Measurements from ENCODE around the gene SEPSECS. TPM values are rescaled to one million over a fixed set of nuclear protein-coding genes. Genes with fewer than 3 reads are reported as not detected.
"Not testable (repeated sequence)": the region's sequence is repeated elsewhere in the genome, so short reads cannot be mapped to it uniquely, and the experiment has no call there.

SEPSECS gene
- total RNA-seq, 8 experiments from 2014 or later: 5.0 to 13.3 (median 7.0) TPM

DNA sequence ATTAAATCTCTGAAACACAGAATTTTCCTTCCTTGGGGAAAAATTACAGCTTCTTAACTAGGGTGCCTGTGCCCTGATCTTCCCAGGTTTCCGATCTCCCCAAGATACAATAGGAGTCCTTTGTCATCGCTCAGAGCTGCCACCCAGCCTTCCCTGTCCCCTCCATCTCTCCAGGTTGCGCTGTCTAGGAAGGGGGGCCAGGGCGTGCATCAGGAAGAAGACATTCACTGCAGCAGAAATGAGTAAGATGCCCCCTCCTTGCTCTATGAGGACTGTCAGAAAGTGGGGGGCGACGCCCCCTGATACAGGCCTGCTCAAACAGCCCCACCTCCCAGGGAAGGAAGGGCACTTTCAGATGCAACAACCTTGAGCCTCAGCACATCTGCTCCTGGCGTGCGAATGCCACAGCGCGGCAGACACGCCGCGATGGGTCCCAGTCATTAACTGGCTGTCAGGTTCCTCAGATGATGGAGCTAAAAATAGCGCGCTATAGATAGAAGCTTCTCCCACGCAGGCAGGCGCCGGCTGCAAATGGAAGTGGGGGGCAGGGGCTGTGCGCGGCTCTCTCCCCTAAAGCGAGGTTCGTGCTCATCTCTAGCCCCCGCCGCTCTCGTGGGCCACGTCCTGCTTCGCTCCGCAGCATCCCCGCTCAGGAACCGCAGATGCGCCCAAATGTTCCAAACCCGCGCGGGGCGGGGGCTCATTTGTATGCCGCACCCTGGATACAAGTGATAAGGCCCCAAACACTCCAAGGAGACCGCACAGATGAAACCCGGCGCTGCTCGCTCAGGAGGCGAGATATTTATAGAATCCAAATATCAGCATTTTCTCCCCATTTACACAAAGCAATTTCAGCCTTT, 71.9 kb downstream of the SEPSECS start:
- Histone ChIP-seq H3K27ac (peak overlapping the region; percentile 63 to 89), H3K4me1 (replicated peaks in 1 of 2) (peaks cover 30 to 36% of the 10 kb centered on the region in 2 donors), H3K4me3 (peak overlapping the region in 2 of 5 donors; percentile 10 to 29)
- peak; percentile 66 to 91 (median 89) for ATAC-seq (replicated peaks in 6 of 8)
- in situ Hi-C loops (cut with MboI; ENCODE audit: low pct_unique_long_range_greater_than_20kb in 2 of 9, low sequenced_read_pairs in 9 of 9, unreplicated experiment in 9 of 9): no loop called here
- WGBS, 10 experiments: 6 to 93% (median 30%) methylated on average over 2 to 15 of the region's 41 CpGs; no CpG with 5 or more reads in 3 of the 10 experiments

DNA sequence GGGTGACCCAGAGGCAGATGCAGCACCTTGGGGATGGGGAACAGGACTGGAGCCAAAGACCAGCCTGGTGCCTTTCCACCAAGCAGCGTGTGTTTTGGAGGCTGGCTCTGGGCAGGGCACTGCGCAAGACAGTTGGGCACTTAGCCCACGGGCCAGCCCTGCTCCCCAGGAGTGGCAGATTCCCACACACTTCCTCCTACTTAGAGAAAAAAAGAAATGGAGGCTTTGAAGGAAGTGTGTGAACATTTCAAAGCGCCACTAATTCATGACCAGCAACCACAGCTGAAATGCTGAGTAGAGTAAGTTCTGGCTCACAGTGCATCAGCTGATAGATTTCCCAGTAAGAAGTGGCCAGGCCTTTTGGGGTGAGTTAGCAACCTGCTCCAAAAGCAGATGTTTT, 74.6 kb downstream of the SEPSECS start:
- in situ Hi-C loops (cut with MboI; ENCODE audit: low pct_unique_long_range_greater_than_20kb in 2 of 9, low sequenced_read_pairs in 9 of 9, unreplicated experiment in 9 of 9): no loop called here
- peak in 2 of 8 experiments; percentile 22 to 61 for ATAC-seq (replicated peaks in 6 of 8)
- Histone ChIP-seq H3K27ac (no peak overlapping the region), H3K4me1 (replicated peaks in 1 of 2) (peaks cover 23 to 31% of the 10 kb centered on the region in 2 donors), H3K4me3 (no peak overlapping the region)
- WGBS, 10 experiments: 80 to 100% (median 92%) methylated on average over 1 to 3 of the region's 4 CpGs; no CpG with 5 or more reads in 6 of the 10 experiments

DNA sequence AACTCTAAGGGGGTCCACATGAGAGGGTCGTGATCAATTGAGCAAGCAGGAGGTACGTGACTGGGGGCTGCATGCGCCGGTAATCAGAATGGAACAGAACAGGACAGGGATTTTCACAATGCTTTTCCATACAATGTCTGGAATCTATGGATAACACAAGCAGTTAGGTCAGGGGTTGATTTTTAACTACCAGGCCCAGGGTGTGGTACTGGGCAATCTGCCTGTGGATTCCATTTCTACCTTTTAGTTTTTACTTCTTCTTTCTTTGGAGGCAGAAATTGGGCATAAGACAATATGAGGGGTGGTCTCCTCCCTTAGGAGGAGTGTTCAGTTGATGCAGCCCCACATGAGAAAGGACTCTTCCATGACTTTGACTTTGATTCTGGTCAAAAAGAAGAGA, 76.8 kb downstream of the SEPSECS start:
- ATAC-seq (replicated peaks in 6 of 8); in situ Hi-C loops (cut with MboI; ENCODE audit: low pct_unique_long_range_greater_than_20kb in 2 of 9, low sequenced_read_pairs in 9 of 9, unreplicated experiment in 9 of 9); H3K4me3 ChIP-seq; H3K27ac ChIP-seq: not testable (repeated sequence)
- WGBS, 10 experiments: 71 to 100% (median 73%) methylated on average over 2 to 3 of the region's 4 CpGs; no CpG with 5 or more reads in 7 of the 10 experiments
- peaks cover 15 to 20% of the 10 kb centered on the region in 2 donors for H3K4me1 ChIP-seq (replicated peaks in 1 of 2)

DNA sequence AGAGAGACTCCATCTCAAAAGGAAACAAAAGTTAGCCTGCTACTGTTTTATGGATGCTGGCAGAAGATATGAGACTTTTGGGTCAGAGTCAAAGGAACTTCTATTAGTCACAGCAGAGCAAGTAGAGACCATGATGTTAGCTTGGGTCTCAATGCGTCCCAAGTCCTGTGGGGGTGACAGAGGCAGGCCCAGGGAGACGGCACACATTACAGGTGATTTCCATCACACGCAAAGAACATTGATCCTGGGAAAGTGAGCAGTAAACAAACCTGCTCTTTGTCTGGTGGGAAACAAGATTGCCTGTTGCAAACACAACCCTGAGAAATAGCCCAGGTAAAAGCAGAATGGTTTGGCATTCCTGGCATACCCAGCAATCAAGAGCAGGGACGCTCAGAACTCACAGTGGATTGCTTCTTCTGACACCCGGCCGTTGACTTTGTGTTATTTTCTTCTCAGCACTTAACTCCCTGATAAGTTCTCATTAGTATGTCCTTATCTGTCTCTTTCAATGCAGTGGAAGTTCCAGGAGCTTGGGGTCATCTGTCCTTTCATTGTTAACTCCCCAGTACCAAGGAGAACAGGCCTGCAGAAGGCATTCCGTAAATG, 78.3 kb downstream of the SEPSECS start:
- Histone ChIP-seq H3K27ac (no peak overlapping the region), H3K4me3 (no peak overlapping the region), H3K4me1 (replicated peaks in 1 of 2) (peaks cover 2 to 6% of the 10 kb centered on the region in 2 donors)
- no peak for ATAC-seq (replicated peaks in 6 of 8)
- 90 to 100% (median 96%) methylated on average over 2 to 5 of the region's 7 CpGs; no CpG with 5 or more reads in 3 of the 10 experiments for WGBS, 10 experiments
- in situ Hi-C loops (cut with MboI; ENCODE audit: low pct_unique_long_range_greater_than_20kb in 2 of 9, low sequenced_read_pairs in 9 of 9, unreplicated experiment in 9 of 9): no loop called here

DNA sequence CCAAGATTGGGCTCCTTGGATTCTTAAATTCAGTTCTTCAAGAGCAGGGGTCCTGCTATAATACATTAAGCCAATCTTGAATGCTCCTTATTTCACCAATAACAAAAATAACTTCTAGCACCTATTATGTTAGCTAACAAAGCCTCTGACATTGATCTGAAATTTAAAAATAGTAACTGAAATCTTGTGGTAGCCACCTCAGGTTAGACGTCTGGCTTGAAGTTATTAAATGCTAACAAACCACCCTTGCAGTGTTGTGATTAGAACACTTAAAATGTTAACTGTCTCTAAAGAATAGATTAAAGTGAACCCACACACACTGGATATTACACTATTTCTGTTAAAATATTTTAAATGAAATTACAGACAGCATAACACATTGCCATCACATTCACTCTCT, 79.7 kb downstream of the SEPSECS start:
- in situ Hi-C loops (cut with MboI; ENCODE audit: low pct_unique_long_range_greater_than_20kb in 2 of 9, low sequenced_read_pairs in 9 of 9, unreplicated experiment in 9 of 9): no loop called here
- no peak for ATAC-seq (replicated peaks in 6 of 8)
- H3K4me1 ChIP-seq (replicated peaks in 1 of 2): no peaks in the 10 kb centered on the region
- WGBS, 10 experiments: 0 to 100% (median 53%) methylated on average over 1 of the region's 1 CpG; no CpG with 5 or more reads in 4 of the 10 experiments
- no peak overlapping the region for H3K4me3 ChIP-seq
- H3K27ac ChIP-seq: no peak overlapping the region

DNA sequence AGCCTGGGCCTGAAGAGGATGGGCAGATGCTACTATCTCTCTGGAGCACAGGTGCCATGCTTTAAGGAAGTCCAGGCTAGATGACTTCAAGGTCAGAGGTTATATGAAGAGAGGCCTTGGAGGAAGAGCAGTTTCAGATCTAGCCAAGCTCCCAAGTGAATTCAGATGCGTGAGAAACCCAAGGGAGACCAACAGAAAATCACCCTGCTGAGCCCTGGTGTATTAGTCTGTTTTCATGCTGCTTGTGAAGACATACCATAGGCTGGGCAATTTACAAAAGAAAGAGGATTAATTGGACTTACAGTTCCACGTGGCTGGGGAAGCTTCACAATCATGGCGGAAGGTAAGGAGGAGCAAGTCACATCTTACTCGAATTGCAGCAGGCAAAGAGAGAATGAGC, 81.7 kb downstream of the SEPSECS start:
- H3K27ac ChIP-seq: no peak overlapping the region
- in situ Hi-C loops (cut with MboI; ENCODE audit: low pct_unique_long_range_greater_than_20kb in 2 of 9, low sequenced_read_pairs in 9 of 9, unreplicated experiment in 9 of 9): no loop called here
- ATAC-seq (replicated peaks in 6 of 8): no peak
- H3K4me1 ChIP-seq (replicated peaks in 1 of 2): no peaks in the 10 kb centered on the region
- H3K4me3 ChIP-seq: no peak overlapping the region
- WGBS, 10 experiments: 20 to 100% (median 67%) methylated on average over 1 to 4 of the region's 4 CpGs; no CpG with 5 or more reads in 2 of the 10 experiments

DNA sequence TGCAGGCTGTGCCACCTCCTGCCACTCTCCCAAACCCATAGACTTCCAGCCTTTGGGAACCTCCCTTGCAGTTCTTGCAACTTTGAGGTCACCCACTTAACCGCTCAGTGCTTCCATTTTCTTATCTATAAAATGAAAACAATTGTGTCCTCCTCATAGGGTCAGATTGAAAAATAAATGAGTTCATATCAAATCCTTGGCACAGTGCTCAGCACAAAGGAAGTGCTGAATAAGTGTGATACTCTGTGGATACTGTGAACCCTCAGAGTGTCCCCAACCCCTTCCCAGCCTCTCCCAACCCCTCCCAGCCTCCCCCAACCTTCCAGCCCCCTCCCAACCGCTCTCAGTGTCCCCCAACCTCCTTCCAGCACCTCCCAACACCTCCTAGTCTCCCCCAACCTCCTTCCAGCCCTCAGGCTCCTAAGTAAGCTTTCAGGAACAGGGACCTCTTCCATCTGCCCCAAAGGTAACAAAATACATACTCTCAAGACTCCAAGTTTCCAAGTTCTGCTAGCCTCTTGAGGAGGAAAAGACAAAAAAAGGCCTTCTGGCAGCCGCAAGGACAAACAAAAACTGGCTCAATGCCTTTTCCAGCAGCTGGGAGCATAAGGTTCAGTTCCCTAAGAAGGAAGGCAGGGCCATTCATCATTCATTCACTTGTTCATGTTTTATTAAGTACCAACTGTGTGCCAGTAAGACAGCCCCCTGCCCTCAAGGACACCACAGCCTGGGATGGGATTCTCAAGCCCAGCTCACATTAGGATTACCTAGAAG, 83.4 kb downstream of the SEPSECS start:
- H3K4me3 ChIP-seq: no peak overlapping the region
- H3K4me1 ChIP-seq (replicated peaks in 1 of 2): peaks cover 0 to 4% of the 10 kb centered on the region in 2 donors
- in situ Hi-C loops (cut with MboI; ENCODE audit: low pct_unique_long_range_greater_than_20kb in 2 of 9, low sequenced_read_pairs in 9 of 9, unreplicated experiment in 9 of 9): no loop called here
- no peak overlapping the region for H3K27ac ChIP-seq
- 50 to 100% (median 70%) methylated on average over 1 of the region's 3 CpGs; no CpG with 5 or more reads in 6 of the 10 experiments for WGBS, 10 experiments
- ATAC-seq (replicated peaks in 6 of 8): no peak

DNA sequence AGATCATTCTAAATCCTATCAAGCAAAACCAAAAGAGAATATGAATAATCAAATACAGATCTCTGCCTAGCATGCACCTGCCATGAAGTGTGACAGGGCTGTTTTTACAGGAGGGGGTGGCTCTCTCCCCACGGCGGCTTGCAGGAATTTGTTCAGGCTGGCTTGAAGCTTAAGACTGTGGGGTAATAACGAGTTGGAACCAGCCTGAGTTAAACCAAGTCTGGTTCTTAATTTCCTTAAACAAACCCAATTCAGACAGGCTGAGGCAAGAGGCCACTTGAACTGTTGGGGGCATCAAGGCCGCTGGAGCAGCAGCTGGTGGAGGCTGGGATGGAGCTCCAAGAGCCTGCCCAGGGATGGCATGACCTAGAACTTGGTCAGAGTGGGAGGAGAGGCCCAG, 84.4 kb downstream of the SEPSECS start:
- WGBS, 10 experiments: 0 to 93% (median 50%) methylated on average over 1 to 3 of the region's 4 CpGs; no CpG with 5 or more reads in 3 of the 10 experiments
- peak in 1 of 8 experiments; percentile 21 for ATAC-seq (replicated peaks in 6 of 8)
- peaks cover 0 to 4% of the 10 kb centered on the region in 2 donors for H3K4me1 ChIP-seq (replicated peaks in 1 of 2)
- no peak overlapping the region for H3K4me3 ChIP-seq
- no peak overlapping the region for H3K27ac ChIP-seq
- in situ Hi-C loops (cut with MboI; ENCODE audit: low pct_unique_long_range_greater_than_20kb in 2 of 9, low sequenced_read_pairs in 9 of 9, unreplicated experiment in 9 of 9): no loop called here

DNA sequence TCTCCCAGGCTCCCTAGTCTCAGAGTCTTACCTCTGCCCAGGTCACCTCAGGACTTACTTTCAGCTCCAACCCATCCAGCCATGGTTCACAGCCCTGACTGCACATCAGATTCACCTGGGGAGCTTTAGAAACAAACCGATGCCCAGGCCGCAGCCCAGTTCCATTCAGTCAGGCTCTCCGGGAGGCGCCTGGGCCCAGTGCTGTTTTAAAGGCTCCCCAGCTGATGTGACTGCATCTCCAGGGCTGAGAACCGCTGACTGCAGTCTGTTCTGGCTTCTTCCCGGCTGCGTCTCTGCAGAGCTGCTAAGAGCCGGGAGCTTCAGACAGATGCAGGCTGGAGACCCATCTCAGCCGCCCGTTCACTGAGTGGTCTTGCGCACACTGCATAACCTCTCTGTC, 85.1 kb downstream of the SEPSECS start:
- ATAC-seq (replicated peaks in 6 of 8): no peak
- in situ Hi-C loops (cut with MboI; ENCODE audit: low pct_unique_long_range_greater_than_20kb in 2 of 9, low sequenced_read_pairs in 9 of 9, unreplicated experiment in 9 of 9): no loop called here
- WGBS, 10 experiments: 60 to 100% (median 83%) methylated on average over 1 to 9 of the region's 11 CpGs; no CpG with 5 or more reads in 2 of the 10 experiments

DNA sequence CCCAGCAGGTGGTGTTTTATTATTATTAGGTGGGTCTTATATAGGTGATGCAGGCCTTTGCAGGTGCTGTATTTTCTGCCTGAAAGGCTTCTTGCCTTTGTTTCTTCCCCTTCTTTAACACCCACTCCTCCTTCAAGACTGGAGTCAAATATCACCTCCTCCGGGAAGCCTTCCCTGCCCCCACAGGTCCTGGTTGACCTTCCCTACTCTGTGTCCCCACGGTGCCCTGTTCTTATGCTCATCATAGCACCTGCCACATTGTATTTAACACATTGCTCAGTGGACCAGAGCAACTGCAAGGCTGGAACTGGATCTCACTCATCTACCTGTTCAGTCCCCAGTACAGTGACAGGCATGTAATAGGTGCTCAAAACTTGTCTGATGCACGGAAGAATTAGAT, 89.7 kb downstream of the SEPSECS start:
- in situ Hi-C loops (cut with MboI; ENCODE audit: low pct_unique_long_range_greater_than_20kb in 2 of 9, low sequenced_read_pairs in 9 of 9, unreplicated experiment in 9 of 9): no loop called here
- no peak for ATAC-seq (replicated peaks in 6 of 8)

More for the DNA sequence above, 85.1 kb downstream of the SEPSECS start:
- Histone ChIP-seq H3K27ac (no peak overlapping the region), H3K4me1 (replicated peaks in 1 of 2) (peaks cover 0 to 4% of the 10 kb centered on the region in 2 donors), H3K4me3 (no peak overlapping the region)

More for the DNA sequence above, 89.7 kb downstream of the SEPSECS start:
- 10 to 81% (median 44%) methylated on average over 1 to 3 of the region's 3 CpGs; no CpG with 5 or more reads in 2 of the 10 experiments for WGBS, 10 experiments
- H3K4me1 ChIP-seq (replicated peaks in 1 of 2): peaks cover 7 to 23% of the 10 kb centered on the region in 2 donors
- no peak overlapping the region for H3K4me3 ChIP-seq
- no peak overlapping the region for H3K27ac ChIP-seq

All from motor neuron (in vitro differentiated cells).